ENCODE data around the gene PTTG1IP2. TPM values are rescaled to one million over a fixed set of nuclear protein-coding genes. Genes with fewer than 3 reads are reported as not detected.
A peak's percentile ranks its signal among the peaks of the same experiment; 100 is the strongest.

The PTTG1IP2 gene
- total and polyA plus RNA-seq, 2 donors (not counting 1 experiment from before 2014, with no cell fraction given), result not detected

DNA sequence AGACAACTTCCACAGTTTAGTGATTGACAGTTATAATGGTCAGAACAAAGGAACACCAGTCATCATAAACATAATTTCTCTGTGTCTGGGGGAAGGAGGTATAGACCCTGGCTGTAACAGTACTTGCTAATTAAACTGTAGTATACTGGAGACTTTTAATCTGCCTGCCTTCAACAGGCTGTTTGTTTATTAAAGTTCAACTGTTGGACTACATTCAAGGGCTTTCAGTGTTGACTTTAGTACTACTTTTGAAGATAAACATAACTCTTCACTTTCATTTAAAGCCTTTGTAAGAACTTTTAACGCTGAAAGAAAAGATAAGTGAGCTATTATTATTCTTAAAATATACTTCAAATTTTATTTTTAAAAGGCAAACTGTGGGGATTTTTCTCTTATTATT, 15.5 kb upstream of the PTTG1IP2 start:
- Histone ChIP-seq H3K27me3 (replicated peaks in 1 of 4; ENCODE audit: control extremely low read depth in 1 of 4, control insufficient read depth in 3 of 4, insufficient read depth in 4 of 4, low read length in 3 of 4) (peaks cover 0 to 3% (median 0%) of the 10 kb centered on the region in 4 experiments), H3K4me1 (ENCODE audit: control insufficient read depth in 2 of 2, insufficient read depth in 2 of 2, low read length in 2 of 2) (peaks cover 5 to 8% of the 10 kb centered on the region in 2 donors), H3K36me3 (replicated peaks in 1 of 2; ENCODE audit: control extremely low read depth in 1 of 2, control insufficient read depth in 1 of 2, extremely low read depth in 1 of 2, insufficient read depth in 2 of 2, low read length in 1 of 2) (no peaks in the 10 kb centered on the region), H3K9ac (ENCODE audit: low read length) (no peak overlapping the region), H4K20me1 (ENCODE audit: control insufficient read depth, insufficient read depth, low read length, poor library complexity, severe bottlenecking) (no peaks in the 10 kb centered on the region), H3K79me2 (ENCODE audit: control insufficient read depth, insufficient read depth, low read length) (no peaks in the 10 kb centered on the region), H3K9me3 (ENCODE audit: control extremely low read depth in 1 of 3, control insufficient read depth in 2 of 3, insufficient read depth in 1 of 3, low read length in 2 of 3) (no peaks in the 10 kb centered on the region), H3K27ac (ENCODE audit: low read length in 2 of 2) (no peak overlapping the region), H3K4me2 (replicated peaks; ENCODE audit: low read depth, low read length, poor library complexity, severe bottlenecking) (no peak overlapping the region), H2AFZ (ENCODE audit: insufficient read depth, low read depth, low read length, poor library complexity, severe bottlenecking) (no peak overlapping the region), H3K4me3 (ENCODE audit: control extremely low read depth in 1 of 5, extremely low read depth in 1 of 5, insufficient read depth in 1 of 5, low read depth in 2 of 5, low read length in 4 of 5) (no peak overlapping the region)
- no CpG with 5 or more reads among the region's 1 CpG for WGBS (ENCODE audit: insufficient coverage)
- POLR2A ChIA-PET, result no interaction called here
- no peak overlapping the region for H3K27ac Mint-ChIP-seq
- peaks cover 10% of the 10 kb centered on the region for H3K27me3 Mint-ChIP-seq
- DNase-seq (no peak), ATAC-seq (ENCODE audit: low read depth) (no peak)
- peaks cover 7% of the 10 kb centered on the region for H3K4me1 Mint-ChIP-seq
- TF ChIP-seq CTCF (IDR thresholded peaks at IDR 0.05), result no peak
- no peak for TF ChIP-seq EZH2 (IDR thresholded peaks at IDR 0.05; ENCODE audit: borderline replicate concordance, insufficient read depth, low read depth, low read length, poor library complexity, severe bottlenecking)
- intact Hi-C loops (cut with micrococcal nuclease), result no loop called here
- H3K4me3 Mint-ChIP-seq, result no peak overlapping the region
- H3K9me3 Mint-ChIP-seq (ENCODE audit: insufficient read depth), result no peaks in the 10 kb centered on the region
- CTCF ChIA-PET, result interaction anchor here (1.9 to 5.4 kb wide), 3 partner anchors 26 to 176 kb away, joined by 12 to 75 read pairs (median 13); no protein-coding TSS in a partner anchor

DNA sequence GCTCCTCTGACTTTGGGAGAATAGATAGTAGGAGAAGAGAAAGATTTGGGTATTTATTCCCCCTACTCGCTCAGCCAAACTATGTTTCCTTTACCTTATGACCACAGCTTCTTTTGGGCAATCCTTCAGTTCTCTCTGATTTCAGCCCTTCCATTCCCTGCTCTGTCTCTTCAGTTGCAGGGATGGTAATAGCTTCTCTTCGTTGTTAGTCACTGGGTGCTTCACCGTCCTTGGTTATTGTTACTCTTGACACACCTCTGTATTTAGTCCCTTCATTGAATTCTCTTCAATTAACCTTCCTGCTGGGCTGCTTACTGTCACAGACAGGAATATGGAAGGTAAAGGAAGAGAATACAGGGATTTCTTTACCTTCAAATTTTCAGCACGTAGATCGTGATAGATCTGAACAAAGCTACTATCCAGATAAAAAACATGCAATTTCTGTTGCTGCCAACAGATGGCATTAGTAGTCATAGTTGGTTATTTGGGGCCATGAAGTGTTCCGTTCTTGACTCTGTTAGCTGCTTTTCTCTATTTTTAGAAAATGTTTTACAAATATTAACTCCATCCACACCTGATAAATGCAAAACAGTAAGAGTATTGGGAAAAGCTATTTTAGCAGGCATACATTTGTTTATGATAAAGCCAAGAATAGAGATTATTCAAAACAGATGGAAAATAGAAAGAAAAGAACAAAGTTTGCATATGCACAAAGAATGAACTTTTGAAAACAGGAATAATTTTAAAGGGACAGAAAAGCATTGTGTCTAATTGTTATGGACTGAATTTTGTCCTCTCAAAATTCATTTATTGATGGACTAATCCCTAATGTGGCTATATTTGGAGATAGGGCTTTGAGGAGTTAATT, 14.0 kb upstream of the PTTG1IP2 start:
- WGBS (ENCODE audit: insufficient coverage), result 40% methylated on average over 1 of the region's 6 CpGs

More for the DNA sequence above, 14.0 kb upstream of the PTTG1IP2 start:
- Histone ChIP-seq H3K4me2 (replicated peaks; ENCODE audit: low read depth, low read length, poor library complexity, severe bottlenecking) (peak overlapping the region; percentile 44), H4K20me1 (ENCODE audit: control insufficient read depth, insufficient read depth, low read length, poor library complexity, severe bottlenecking) (no peaks in the 10 kb centered on the region), H3K79me2 (ENCODE audit: control insufficient read depth, insufficient read depth, low read length) (no peaks in the 10 kb centered on the region), H2AFZ (ENCODE audit: insufficient read depth, low read depth, low read length, poor library complexity, severe bottlenecking) (peak overlapping the region; percentile 59), H3K4me3 (ENCODE audit: control extremely low read depth in 1 of 5, extremely low read depth in 1 of 5, insufficient read depth in 1 of 5, low read depth in 2 of 5, low read length in 4 of 5) (peak overlapping the region in 1 of 5 experiments; percentile 23), H3K27ac (ENCODE audit: low read length in 2 of 2) (no peak overlapping the region), H3K4me1 (ENCODE audit: control insufficient read depth in 2 of 2, insufficient read depth in 2 of 2, low read length in 2 of 2) (peaks cover 5 to 8% of the 10 kb centered on the region in 2 donors), H3K27me3 (replicated peaks in 1 of 4; ENCODE audit: control extremely low read depth in 1 of 4, control insufficient read depth in 3 of 4, insufficient read depth in 4 of 4, low read length in 3 of 4) (peaks cover 0 to 3% (median 0%) of the 10 kb centered on the region in 4 experiments), H3K36me3 (replicated peaks in 1 of 2; ENCODE audit: control extremely low read depth in 1 of 2, control insufficient read depth in 1 of 2, extremely low read depth in 1 of 2, insufficient read depth in 2 of 2, low read length in 1 of 2) (no peaks in the 10 kb centered on the region), H3K9me3 (ENCODE audit: control extremely low read depth in 1 of 3, control insufficient read depth in 2 of 3, insufficient read depth in 1 of 3, low read length in 2 of 3) (no peaks in the 10 kb centered on the region), H3K9ac (ENCODE audit: low read length) (peak overlapping the region; percentile 17)
- ATAC-seq (ENCODE audit: low read depth) (peak; percentile 74), DNase-seq (peak; percentile 67)
- peak overlapping the region; percentile 48 for H3K27ac Mint-ChIP-seq
- ChIA-PET CTCF (interaction anchor here (0.7 to 5.4 kb wide), 35 partner anchors 8 to 1422 kb away, joined by 3 to 75 read pairs (median 4); no protein-coding TSS in a partner anchor), POLR2A (no interaction called here)
- peaks cover 7% of the 10 kb centered on the region for H3K4me1 Mint-ChIP-seq
- H3K9me3 Mint-ChIP-seq (ENCODE audit: insufficient read depth), result no peaks in the 10 kb centered on the region
- intact Hi-C loops (cut with micrococcal nuclease), result loop anchor here (1.0 kb wide), 4 partner anchors 141 to 1425 kb away; partner anchors contain the start of genes CDK14 and MTERF1
- no peak for TF ChIP-seq EZH2 (IDR thresholded peaks at IDR 0.05; ENCODE audit: borderline replicate concordance, insufficient read depth, low read depth, low read length, poor library complexity, severe bottlenecking)
- peak; percentile 83 for TF ChIP-seq CTCF (IDR thresholded peaks at IDR 0.05)
- H3K4me3 Mint-ChIP-seq, result peak overlapping the region; percentile 69
- peaks cover 10% of the 10 kb centered on the region for H3K27me3 Mint-ChIP-seq
